Common myeloid progenitor, CD34-positive (primary cell): ENCODE results near the gene CDK10.

ENCODE experiments used
- CTCF ChIA-PET: fragments of 350-600 bp; sonication (Branson Sonifier 250); formaldehyde crosslinking; loops from one replicate; lab custom pipeline; 2021; ENCODE audit warnings: antibody characterized with exemption; lab: Charles Lee
- POLR2A ChIA-PET: fragments of 350-600 bp; sonication (Branson Sonifier 250); formaldehyde crosslinking; loops from one replicate; lab custom pipeline; 2021; ENCODE audit warnings: antibody characterized with exemption; lab: Charles Lee
- DNase-seq, 3 donors: peaks; one replicate each; pipeline versions ENCODE4 v3.0.0 to v3.0.0-alpha.2; 2013
- H3K27ac ChIP-seq, 2 experiments: 1 replicate in 1 of 2; 2 replicates in 1 of 2; pipeline ENCODE4 v1.7.0; 2013; ENCODE audit warnings: inconsistent platforms in 2 of 2, low read length in 2 of 2, mild to moderate bottlenecking in 2 of 2, low read depth in 1 of 2, moderate library complexity in 1 of 2; ENCODE audit not compliant: severe bottlenecking in 2 of 2, insufficient read depth in 1 of 2, poor library complexity in 1 of 2
- H3K27me3 ChIP-seq, 5 experiments: replicated peaks in 2 of 5; 1 replicate in 3 of 5; 2 replicates in 2 of 5; pipeline versions ENCODE4 v1.6.1 to v1.7.0; 2013; ENCODE audit warnings: low read length in 4 of 5, mild to moderate bottlenecking in 2 of 5, moderate library complexity in 2 of 5, inconsistent platforms in 1 of 5; ENCODE audit not compliant: insufficient read depth in 5 of 5, control insufficient read depth in 4 of 5
- H3K36me3 ChIP-seq, 4 experiments: 1 replicate in 2 of 4; 2 replicates in 2 of 4; pipeline versions ENCODE4 v1.6.1 to v1.7.0; 2013; ENCODE audit warnings: low read length in 3 of 4, control low read depth in 1 of 4, mild to moderate bottlenecking in 1 of 4; ENCODE audit not compliant: control insufficient read depth in 4 of 4, insufficient read depth in 4 of 4
- H3K4me1 ChIP-seq, 4 experiments: 1 replicate in 3 of 4; 2 replicates in 1 of 4; pipeline versions ENCODE4 v1.6.1 to v1.7.1; 2013; ENCODE audit warnings: low read length in 3 of 4, mild to moderate bottlenecking in 3 of 4, control low read depth in 1 of 4, inconsistent platforms in 1 of 4, moderate library complexity in 1 of 4; ENCODE audit not compliant: control insufficient read depth in 4 of 4, insufficient read depth in 4 of 4; ENCODE audit errors: control extremely low read depth in 1 of 4
- H3K4me3 ChIP-seq, 7 experiments: 1 replicate in 4 of 7; 2 replicates in 3 of 7; pipeline versions ENCODE4 v1.5.1 to v1.7.0; 2013; ENCODE audit warnings: mild to moderate bottlenecking in 7 of 7, low read length in 6 of 7, moderate library complexity in 6 of 7, inconsistent platforms in 2 of 7, low read depth in 2 of 7, control low read depth in 1 of 7; ENCODE audit not compliant: insufficient read depth in 4 of 7, control insufficient read depth in 1 of 7; ENCODE audit errors: extremely low read depth in 1 of 7
- H3K9me3 ChIP-seq, 5 experiments: 1 replicate in 4 of 5; 2 replicates in 1 of 5; pipeline versions ENCODE4 v1.6.1 to v1.7.1; 2013; ENCODE audit warnings: low read length in 4 of 5, mild to moderate bottlenecking in 2 of 5, inconsistent platforms in 1 of 5, low read depth in 1 of 5, moderate library complexity in 1 of 5; ENCODE audit not compliant: control insufficient read depth in 4 of 5, insufficient read depth in 2 of 5; ENCODE audit errors: control extremely low read depth in 1 of 5
- WGBS: methylation state at CpG from one replicate; pipeline ENCODE4 v1.1.5; 2013; ENCODE audit not compliant: insufficient coverage; 5-methylcytosine and 5-hydroxymethylcytosine counted together

The CDK10 gene

GRCh38 chr16:89730610-89731234, 44.2 kb downstream of the CDK10 start:
- CTCF ChIA-PET = interaction anchor here (1.3 kb wide), 1 partner anchor 25 kb away, joined by 5 read pairs; no protein-coding TSS in a partner anchor

GRCh38 chr16:89732142-89732917, 45.8 kb downstream of the CDK10 start:
- Histone ChIP-seq H3K36me3 (peaks cover 11 to 94% (median 73%) of the 10 kb centered on the region in 4 experiments), H3K27me3 (no peaks in the 10 kb centered on the region), H3K4me1 (no peaks in the 10 kb centered on the region), H3K9me3 (no peaks in the 10 kb centered on the region), H3K4me3 (no peak overlapping the region), H3K27ac (no peak overlapping the region)
- POLR2A ChIA-PET = interaction anchor here (1.8 kb wide), 1 partner anchor 10 kb away, joined by 7 read pairs; no protein-coding TSS in a partner anchor
- WGBS = 94% methylated on average over 24 of the region's 24 CpGs
- DNase-seq = no peak
- CTCF ChIA-PET = interaction anchor here (2.0 to 2.4 kb wide), 2 partner anchors 8 to 26 kb away, joined by 4 to 7 read pairs; no protein-coding TSS in a partner anchor

More at GRCh38 chr16:89730610-89731234, 44.2 kb downstream of the CDK10 start:
- H3K4me3 ChIP-seq = no peak overlapping the region
- no peaks in the 10 kb centered on the region for H3K4me1 ChIP-seq
- no peaks in the 10 kb centered on the region for H3K9me3 ChIP-seq
- no peak for DNase-seq
- 97% methylated on average over 13 of the region's 22 CpGs for WGBS
- H3K27me3 ChIP-seq = no peaks in the 10 kb centered on the region
- peaks cover 11 to 92% (median 70%) of the 10 kb centered on the region in 4 experiments for H3K36me3 ChIP-seq
- no peak overlapping the region for H3K27ac ChIP-seq
- POLR2A ChIA-PET = interaction anchor here (1.3 kb wide), 1 partner anchor 8 kb away, joined by 3 read pairs; no protein-coding TSS in a partner anchor

GRCh38 chr16:89732918-89733242, 46.4 kb downstream of the CDK10 start:
- POLR2A ChIA-PET = interaction anchor here (1.8 kb wide), 1 partner anchor 10 kb away, joined by 7 read pairs; no protein-coding TSS in a partner anchor
- H3K4me1 ChIP-seq = no peaks in the 10 kb centered on the region

GRCh38 chr16:89733322-89733721, 46.8 kb downstream of the CDK10 start:
- Histone ChIP-seq H3K27ac (no peak overlapping the region), H3K9me3 (no peaks in the 10 kb centered on the region), H3K4me3 (no peak overlapping the region), H3K27me3 (no peaks in the 10 kb centered on the region), H3K36me3 (peaks cover 9 to 97% (median 75%) of the 10 kb centered on the region in 4 experiments), H3K4me1 (no peaks in the 10 kb centered on the region)
- DNase-seq = no peak
- CTCF ChIA-PET = interaction anchor here (2.0 to 2.4 kb wide), 2 partner anchors 9 to 27 kb away, joined by 4 to 7 read pairs; no protein-coding TSS in a partner anchor
- 97% methylated on average over 15 of the region's 17 CpGs for WGBS
- POLR2A ChIA-PET = interaction anchor here (1.8 kb wide), 1 partner anchor 11 kb away, joined by 7 read pairs; no protein-coding TSS in a partner anchor

More at GRCh38 chr16:89732918-89733242, 46.4 kb downstream of the CDK10 start:
- Histone ChIP-seq H3K9me3 (no peaks in the 10 kb centered on the region), H3K27ac (no peak overlapping the region), H3K4me3 (no peak overlapping the region), H3K27me3 (no peaks in the 10 kb centered on the region), H3K36me3 (peaks cover 9 to 94% (median 73%) of the 10 kb centered on the region in 4 experiments)
- 97% methylated on average over 9 of the region's 9 CpGs for WGBS
- CTCF ChIA-PET = interaction anchor here (2.0 to 2.4 kb wide), 2 partner anchors 9 to 26 kb away, joined by 4 to 7 read pairs; no protein-coding TSS in a partner anchor
- DNase-seq = no peak

DNA sequence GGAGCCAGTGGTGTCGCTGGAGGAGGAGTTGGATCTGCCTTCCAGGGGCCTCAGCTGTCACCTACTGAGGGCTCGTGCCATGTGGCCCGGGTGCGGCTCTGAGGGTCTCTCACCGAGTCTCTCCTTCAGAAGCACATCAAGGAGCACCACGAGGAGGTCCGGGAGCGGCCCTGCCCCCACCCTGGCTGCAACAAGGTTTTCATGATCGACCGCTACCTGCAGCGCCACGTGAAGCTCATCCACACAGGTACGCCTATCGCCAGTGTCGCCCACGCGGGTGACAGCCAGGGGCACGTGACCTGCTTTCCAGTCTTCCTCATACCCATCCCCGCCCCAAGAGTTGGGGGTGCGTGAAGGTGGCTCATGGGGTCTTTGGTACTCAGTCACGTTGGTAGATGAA, 47.3 kb downstream of the CDK10 start:
- H3K27ac ChIP-seq = no peak overlapping the region
- no peaks in the 10 kb centered on the region for H3K4me1 ChIP-seq
- DNase-seq = no peak
- peaks cover 12 to 99% (median 77%) of the 10 kb centered on the region in 4 experiments for H3K36me3 ChIP-seq
- no peak overlapping the region for H3K4me3 ChIP-seq
- H3K27me3 ChIP-seq = no peaks in the 10 kb centered on the region
- ChIA-PET CTCF (interaction anchor here (2.4 kb wide), 1 partner anchor 27 kb away, joined by 7 read pairs; no protein-coding TSS in a partner anchor), POLR2A (no interaction called here)
- no peaks in the 10 kb centered on the region for H3K9me3 ChIP-seq
- 90% methylated on average over 21 of the region's 21 CpGs for WGBS

- WGBS = 100% methylated on average over 2 of the region's 3 CpGs
- Histone ChIP-seq H3K27ac (no peak overlapping the region), H3K9me3 (no peaks in the 10 kb centered on the region), H3K27me3 (no peaks in the 10 kb centered on the region), H3K4me3 (no peak overlapping the region), H3K4me1 (no peaks in the 10 kb centered on the region), H3K36me3 (peaks cover 12 to 97% (median 77%) of the 10 kb centered on the region in 4 experiments)
- no peak for DNase-seq
- ChIA-PET POLR2A (interaction anchor here (1.3 kb wide), 1 partner anchor 14 kb away, joined by 6 read pairs; no protein-coding TSS in a partner anchor), CTCF (interaction anchor here (0.7 to 1.1 kb wide), 2 partner anchors 13 to 973 kb away, joined by 3 to 5 read pairs; no protein-coding TSS in a partner anchor)
These were observed 50.1 kb downstream of the CDK10 start for GRCh38 chr16:89736554-89736953.
